ENCODE results near the gene FAM171A1.
"Not testable (repeated sequence)": the region's sequence is repeated elsewhere in the genome, so short reads cannot be mapped to it uniquely, and the experiment has no call there.

The FAM171A1 gene

DNA sequence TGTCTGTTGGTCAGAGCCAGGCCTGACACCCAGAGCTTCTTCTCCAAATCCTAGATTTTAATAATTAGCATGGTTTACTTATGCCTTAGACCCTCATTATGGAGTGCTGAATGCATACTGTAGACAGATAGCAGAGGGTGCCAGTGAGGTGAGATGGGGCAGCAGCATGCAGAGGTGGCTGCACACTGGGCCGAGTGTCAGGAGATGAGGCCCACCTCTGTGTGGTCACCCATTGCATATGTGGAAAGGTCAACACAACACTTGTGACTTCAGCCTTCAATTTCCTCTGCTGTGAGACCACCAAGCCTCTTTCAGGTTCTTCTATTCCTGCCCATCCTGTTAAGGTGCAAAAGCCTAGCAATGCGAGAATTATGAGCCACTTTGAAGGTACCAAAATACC is 162.9 kb downstream of the FAM171A1 start:
- no peak for DNase-seq (ENCODE audit: low read depth)

DNA sequence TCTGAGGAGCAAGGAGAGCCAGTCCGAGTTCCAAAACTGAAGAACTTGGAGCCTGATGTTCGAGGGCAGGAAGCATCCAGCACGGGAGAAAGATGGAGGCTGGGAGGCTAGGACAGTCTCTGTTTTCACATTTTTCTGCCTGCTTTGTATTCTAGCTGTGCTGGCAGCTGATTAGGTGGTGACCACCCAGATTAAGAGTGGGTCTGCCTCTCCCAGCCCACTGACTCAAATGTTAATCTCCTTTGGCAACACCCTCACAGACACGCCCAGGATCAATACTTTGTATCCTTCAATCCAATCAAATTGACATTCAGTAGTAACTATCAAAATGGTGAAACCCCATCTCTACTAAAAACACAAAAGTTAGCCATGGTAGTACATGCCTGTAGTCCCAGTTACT is 163.7 kb downstream of the FAM171A1 start:
- not testable (repeated sequence) for DNase-seq (ENCODE audit: low read depth)

DNA sequence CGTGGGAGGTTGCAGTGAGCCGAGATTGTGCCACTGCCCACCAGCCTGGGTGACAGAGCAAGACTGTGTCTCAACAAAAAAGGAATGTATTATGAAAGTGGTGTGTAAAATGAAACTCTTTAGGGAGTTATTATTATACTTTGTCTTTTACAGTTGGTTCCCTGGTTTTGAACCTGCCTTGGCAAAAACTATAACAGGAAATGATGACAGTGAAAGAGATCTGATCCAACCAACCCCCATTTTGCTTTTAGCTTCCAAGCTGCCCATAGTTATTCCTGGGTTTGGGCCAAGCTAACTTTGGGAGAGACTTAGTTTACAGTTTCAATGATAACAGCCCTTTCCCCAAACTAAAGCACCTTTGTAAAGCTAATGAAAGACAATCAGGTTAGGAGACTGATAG is 168.4 kb downstream of the FAM171A1 start:
- no peak for DNase-seq (ENCODE audit: low read depth)

DNA sequence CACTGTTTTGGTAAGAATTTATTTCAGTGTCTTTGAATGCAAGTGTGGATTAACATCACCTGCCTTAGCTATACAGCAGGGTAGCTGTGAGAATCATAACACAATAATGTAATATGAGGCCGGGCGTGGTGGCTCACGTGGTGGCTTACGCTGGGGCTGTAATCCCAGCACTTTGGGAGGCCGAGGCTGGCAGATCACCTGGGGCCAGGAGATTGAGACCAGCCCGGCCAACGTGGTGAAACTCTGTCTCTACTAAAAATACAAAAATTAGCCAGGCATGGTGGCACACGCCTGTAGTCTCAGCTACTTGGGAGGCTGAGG is 168.8 kb downstream of the FAM171A1 start:
- DNase-seq (ENCODE audit: low read depth), result not testable (repeated sequence)

DNA sequence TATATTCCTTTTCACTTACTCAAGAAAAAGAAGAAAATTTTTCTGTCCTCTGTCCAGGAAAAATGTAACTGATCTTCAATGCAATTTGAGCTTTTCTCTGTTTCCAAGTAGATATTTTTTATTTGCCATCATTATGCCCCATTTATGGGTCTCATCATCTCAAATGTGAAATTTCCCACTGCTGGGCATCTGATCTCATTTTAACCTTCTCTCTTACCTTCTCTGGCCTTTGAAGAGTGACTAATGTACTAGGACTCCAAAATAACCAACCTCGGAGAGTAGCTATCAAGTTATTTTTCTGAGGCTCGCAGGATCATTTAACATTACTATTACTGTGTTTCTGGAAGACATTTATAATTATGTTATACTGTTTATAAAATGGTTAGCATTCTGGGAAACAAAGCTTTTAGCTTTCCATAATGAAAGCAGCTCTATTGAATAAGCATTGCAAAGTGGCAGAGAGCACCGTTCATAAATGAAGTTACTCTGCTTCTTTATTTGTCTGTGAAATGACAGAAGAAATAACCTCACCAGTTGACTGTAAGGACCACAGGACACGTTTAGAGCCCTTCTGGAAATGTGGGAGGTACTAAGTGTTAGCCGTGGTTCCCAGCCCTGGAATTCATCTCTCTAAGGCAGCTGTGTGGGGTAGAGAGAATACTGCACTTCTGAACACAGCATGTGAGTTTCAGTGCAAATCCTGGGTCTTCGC is 169.3 kb downstream of the FAM171A1 start:
- DNase-seq (ENCODE audit: low read depth), result no peak

DNA sequence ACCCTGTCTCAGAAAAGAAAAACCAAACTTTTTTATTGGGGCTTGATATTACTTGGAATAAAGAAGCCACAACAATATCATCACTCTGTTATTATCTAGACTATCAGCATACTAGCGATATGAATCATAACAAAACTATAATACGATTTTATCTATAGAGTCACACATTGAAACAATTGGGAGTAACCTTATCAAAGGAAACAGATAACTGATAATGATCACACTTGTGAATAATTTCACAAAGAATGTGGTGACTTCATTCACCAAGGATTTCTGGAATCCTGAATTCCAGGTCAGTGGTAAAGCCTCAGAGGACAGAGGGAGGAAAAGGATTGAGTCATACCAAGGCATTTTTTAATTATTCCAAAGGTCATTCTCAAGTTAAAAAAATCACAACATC is 170.5 kb downstream of the FAM171A1 start:
- no peak for DNase-seq (ENCODE audit: low read depth)

DNA sequence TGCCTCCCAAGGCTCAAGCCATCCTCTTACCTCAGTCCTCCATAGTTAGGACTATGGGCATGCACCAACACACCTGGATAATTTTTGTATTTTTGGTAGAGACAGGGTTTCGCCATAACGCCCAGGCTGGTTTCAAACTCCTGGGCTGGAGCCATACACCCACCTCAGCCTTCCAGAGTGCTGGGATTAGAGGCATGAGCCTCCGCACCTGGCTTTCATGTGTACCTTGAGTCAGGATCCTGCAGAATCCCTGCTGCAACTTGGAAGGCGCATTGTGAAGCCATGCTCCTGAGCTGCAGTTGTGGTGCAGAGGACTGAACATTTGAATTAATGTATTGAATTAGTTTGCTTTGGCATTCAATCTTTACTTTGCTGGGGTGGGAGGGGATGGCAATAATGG is 173.2 kb downstream of the FAM171A1 start:
- DNase-seq (ENCODE audit: low read depth), result no peak

DNA sequence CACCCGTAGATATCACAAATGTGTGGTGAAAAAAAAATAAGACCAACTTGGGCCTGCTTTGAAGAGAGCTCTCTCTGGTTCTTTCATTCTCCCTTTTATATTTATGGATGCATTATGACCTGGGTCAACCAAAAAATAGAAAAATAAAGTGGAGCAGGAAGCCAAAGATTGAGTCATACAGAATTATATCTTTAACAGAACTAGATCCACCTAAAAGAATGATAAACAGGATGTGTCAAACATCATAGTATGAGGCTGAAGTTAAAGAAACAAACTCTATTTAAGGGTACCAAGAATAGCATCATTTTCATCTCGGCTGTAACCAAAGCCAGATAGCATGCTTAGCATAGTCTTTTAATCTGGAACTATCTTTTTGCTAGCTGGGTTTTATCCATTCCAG is 173.8 kb downstream of the FAM171A1 start:
- DNase-seq (ENCODE audit: low read depth), result no peak

DNA sequence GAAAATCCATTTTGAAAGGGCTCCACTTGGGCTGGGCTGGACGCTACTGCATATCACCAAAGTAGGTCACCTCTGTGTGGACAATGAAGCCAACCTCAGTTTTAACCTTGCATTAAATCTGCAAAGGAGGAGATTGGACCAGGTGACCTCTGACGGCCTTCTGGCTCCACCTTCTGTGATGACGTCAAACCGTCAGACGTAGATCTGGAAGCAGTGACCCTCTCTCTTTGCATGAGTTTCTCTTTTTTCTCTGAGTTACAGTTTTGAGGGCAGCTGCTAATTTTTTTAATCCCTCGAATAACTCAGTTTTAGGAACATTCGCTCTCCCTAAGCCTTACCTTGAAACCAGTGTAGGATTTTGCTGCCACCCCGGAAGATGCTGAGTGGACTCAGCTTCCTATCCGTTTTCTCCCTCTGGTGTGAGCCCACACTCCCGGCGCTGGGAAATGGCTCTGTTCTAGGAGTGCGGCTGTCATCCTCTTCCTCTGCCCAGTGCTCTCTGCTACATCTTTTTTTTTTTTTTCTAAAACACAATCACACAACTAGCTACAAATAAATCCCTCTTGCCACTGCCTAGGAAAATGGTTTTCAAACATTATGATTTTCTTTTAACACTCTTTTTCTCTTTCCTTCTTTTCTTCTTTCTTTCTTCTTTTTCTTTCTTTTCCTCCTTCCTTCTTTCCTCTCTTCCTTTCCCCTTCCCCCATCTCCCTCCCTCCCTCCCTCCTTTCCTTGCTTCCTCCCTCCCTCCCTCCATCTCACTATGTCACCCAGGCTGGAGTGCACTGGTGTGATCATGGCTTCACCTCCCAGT is 174.9 kb downstream of the FAM171A1 start:
- no peak for DNase-seq (ENCODE audit: low read depth)

DNA sequence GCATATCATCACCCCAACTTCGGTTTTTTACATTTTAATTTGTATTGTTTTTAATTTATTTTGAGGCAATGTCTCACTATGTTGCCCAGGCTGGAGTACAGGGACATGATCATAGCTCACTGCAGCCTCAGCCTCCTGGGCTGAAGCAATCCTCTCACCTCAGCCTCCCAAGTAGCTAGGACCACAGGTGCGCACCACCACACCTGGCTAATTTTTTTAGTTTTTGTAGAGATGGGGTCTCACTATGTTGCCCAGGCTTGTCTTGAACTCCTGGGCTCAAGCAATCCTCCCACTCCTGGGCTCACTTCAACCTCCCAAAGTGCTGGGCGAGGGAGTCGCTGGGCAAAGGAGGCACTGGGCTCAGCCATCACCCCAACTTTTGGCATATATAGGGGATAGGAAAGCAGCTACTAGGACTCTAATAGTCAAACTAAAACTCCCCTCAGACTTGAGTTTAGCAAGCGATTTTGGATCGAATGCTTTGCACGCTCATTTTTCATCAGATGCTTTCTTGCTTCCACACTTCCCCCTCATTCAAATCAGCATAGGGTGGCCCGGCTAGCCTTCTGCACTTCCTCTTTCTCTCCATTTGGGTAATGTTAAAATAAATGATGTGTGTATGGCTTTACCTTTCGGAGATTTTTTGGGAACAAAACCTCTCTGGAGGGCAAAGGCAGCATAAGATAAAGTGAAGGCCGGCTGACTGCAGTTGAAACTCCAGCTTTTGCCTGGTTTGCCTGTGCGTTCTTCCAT is 181.8 kb downstream of the FAM171A1 start:
- no peak for DNase-seq (ENCODE audit: low read depth)

DNA sequence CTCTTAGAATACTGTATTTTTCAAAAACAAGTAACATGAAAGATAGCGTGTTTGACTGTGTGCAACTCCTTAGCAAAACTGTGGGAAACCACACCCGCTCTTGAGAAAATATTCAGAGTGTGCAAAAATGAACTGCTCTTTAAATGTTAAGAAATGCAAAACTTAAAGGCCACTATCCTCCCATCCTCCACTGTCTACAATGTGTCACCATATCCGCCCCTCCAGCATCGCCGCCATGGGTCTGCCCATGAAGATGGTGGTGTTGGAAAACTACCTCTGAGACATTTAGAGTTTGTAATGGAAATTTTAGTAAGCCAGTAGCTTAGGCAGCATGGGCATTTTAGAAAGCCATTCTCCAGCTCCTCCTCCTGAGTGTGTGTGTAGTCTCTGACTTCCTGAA is 182.5 kb downstream of the FAM171A1 start:
- DNase-seq (ENCODE audit: low read depth), result no peak

DNA sequence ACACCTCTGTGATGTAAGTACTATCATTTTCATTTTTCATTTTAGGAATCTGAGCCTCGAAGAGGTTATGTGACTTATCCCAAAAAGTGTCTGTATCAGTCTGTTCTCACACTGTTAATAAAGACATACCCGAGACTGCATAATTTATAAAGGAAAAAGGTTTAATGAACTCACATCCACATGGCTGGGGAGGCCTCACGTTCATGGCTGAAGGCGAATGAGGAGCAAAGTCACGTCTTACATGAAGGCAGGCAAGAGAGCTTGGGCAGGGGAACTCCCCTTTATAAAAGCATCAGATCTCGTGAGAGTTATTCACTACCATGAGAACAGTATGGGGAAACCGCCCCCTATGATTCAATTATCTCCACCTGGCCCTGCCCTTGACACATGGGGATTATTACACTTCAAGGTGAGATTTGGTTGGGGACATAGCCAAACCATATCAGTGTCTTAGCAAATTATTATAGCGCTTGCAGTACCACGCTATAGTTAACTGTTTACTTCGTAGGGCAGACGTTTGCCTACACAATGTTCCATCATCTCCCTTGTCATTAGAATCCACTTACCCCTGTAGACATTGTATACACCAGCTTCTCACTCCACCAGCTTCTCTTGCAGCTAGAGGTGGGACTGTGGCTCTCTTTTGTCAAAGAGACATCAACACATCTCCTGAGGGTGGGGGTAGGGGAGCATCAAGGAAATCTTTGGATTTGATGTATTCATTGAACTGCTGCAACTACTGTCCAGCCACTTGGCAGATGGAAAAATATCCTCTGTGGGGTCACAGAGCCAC is 187.2 kb downstream of the FAM171A1 start:
- DNase-seq (ENCODE audit: low read depth), result no peak

DNA sequence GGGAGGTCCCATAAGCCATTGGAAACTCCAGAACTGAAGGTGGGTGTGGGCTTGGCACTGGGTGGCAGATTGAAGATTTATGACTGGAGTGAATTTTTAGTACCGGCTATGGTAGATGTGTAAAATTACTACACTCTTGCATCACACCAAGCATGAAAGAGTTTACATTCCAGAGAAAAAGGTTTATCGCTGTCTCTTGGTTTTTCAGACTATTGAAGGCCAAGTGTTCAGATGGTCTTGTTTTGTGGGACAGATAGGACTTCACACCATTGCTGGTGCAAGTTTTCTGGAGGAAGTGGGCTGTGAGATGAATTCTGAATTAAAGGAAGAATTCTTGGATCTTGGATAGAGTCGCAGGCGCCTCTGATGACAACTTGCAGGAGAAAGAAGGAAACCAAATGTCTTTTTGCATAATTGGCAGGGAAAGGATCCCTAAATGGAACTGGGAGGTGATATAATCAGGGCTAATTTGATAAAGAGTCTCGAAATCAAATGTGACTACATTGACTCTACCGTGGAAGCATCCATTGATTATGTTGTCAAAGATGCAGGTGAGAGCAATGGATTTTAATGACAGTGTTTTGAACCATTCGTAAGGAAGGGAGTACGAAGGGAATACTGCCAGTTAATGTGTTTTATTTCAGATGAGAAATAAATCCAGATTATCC is 188.4 kb downstream of the FAM171A1 start:
- DNase-seq (ENCODE audit: low read depth), result no peak

DNA sequence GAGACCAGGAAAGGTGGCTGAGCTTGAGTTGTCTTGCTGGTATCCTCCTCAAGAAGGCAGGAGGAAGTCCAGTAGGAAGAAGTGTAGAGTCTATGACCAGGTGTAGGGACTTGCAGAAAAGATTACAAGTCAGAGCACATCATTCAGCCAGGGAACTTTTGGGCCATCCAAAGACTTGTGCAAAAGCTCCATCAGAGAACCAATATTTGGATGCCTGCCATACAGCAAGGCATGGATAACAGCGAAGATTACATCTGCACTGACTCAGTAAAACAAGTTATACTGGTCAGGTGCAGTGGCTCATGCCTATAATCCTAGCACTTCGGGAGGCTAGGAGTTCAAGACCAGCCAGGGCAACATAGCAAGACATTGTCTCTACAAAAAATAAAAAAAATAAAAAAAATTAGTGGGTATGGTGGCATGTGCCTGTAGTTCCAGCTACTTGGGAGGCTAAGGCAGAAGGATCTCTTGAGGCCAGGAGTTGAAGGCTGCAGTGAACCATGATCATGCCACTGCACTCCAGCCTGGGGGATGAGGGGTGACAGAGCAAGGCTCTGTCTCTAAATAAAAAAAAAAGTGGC is 189.4 kb downstream of the FAM171A1 start:
- no peak for DNase-seq (ENCODE audit: low read depth)

DNA sequence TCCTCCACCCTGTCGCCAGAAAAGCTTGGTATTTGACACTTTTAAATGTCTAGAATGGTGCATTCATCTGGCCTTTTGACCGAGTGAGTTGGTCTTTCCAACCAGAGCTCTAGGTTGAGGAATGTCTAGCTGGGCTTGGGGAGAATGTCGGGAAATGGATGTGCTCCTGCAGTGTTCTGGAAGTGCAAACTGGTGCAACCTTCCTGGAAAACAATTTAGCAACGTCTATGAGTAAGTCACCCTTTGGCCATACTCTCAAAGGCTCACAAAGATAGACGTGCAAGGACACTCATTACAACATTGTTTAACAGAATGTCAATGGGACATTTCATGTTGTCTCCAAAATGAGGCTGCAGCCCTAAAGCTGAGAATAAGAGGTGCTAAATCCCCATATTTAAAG is 190.4 kb downstream of the FAM171A1 start:
- no peak for DNase-seq (ENCODE audit: low read depth)

DNA sequence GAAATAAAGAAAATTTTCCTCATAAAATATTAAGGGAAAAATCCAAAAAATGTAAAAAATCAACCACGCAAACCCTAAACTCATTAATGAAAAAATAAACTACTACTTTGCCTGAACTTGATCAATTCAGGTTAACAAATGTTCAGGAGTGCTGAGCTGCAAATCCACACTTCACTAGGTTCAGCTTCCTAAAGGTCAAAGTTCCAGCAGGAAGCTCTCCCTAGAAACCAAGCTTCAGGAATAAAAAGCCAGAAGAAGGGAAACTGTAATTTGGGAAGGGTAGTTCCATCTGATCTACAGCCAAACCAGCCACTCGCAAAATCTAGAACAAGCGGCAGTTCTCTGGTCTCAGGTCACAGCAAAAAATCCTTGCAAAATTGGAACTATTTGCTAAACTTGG is 194.8 kb downstream of the FAM171A1 start:
- DNase-seq (ENCODE audit: low read depth), result no peak

DNA sequence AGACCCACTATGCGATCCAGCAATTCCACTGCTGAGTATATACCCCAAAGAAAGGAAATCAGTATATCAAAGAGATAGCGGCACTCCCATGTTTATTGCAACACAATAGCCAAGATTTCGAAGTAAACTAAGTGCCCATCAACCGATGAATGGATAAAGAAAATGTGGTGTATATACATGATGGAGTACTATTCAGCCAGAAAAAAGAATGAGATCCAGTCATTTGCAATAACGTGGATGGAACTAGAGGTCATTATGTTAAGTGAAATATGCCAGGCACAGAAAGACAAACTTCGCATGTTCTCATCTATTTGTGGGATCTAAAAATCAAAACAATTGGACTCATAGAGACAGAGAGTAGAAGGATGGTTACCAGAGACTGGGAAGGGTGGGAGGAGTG is 195.5 kb downstream of the FAM171A1 start:
- no peak for DNase-seq (ENCODE audit: low read depth)

DNA sequence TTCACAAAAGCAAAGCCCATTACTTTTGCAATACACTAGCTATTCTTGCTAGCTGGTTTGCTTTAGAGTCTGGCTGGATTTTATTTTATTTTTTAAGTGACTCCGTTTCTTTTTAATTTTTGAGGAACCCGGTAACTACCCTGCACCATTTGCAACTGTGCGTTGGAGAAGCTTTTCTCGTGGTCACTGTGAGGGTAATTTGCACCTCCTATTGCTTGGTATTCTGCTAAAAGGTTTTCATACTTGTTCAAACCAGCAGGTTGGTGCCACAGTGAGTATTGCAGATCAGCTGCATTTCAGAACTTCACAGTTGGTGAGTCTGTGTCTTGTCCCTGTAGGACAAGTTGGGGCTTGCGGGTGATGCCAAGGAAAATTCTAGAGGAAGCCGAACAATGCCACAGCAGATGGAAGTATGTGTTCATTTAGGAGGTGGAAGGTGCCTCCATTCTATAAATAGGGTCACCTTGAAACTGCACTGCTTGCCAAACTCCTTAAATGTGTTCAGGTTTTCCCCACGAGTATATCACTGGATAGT is 198.7 kb downstream of the FAM171A1 start:
- DNase-seq (ENCODE audit: low read depth), result no peak

DNA sequence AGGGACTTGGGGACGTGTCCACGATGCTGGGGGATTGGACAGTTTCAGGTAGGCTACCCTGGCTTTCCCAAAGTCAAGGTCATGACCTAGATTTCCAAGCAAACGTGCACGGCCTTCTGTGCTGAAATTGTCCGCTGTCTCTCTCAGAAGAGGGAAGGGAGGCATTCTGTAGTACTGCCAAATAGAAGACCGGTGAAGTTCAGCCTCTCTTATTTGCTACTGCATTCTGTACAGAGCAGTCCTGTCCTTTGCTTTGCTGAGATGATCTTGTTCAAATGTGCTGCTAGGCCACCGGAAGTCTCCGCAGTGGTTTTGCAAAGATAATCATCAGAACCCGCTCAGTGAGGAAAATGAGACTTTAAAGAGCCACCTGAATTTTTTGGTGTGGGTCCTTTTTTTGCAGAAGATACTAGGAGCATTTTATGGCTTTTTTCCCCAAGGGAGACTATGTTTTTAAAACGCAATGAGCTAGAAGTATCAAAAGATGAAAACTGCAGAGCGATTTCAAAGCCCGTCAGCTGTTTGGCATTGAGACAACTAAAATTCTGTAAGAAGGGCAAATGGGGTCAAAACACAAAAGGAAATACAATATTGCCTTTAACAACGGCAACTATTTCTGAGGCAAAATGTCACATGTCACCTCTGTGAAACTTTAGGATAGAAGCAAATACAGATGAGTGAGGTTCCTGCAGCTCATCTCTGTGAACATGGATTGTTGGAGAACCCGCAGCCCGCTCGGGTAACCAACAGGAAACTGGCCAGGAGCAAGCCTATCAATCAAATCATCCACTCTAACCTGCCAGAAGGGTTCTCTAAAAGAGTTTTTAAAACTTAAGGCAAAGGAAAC is 201.3 kb downstream of the FAM171A1 start:
- DNase-seq (ENCODE audit: low read depth), result peak; percentile 13

Data from stimulated activated CD4-positive, alpha-beta T cell treated with anti-CD3 and anti-CD28 coated beads, Interleukin-2, amount 100 ng/mL, for 4 hours (primary cell).